Sigmoid colon (tissue), 4 donors: Measurements from ENCODE around the gene PNPLA6.

Source experiments
- CTCF ChIP-seq, 4 experiments: fragments of 450-650 bp in 3 of 4; fragments of 200-600 bp in 1 of 4; IDR thresholded peaks; one replicate each; pipeline ENCODE4 v1.5.1; 2016 to 2019; ENCODE audit warnings: antibody characterized with exemption in 4 of 4, mild to moderate bottlenecking in 3 of 4, moderate library complexity in 2 of 4
- EP300 ChIP-seq, 4 donors: sonication (generic); formaldehyde crosslinking; IDR thresholded peaks; one replicate each; pipeline ENCODE4 v1.6.1; 2017; ENCODE audit warnings: antibody characterized with exemption in 4 of 4
- POLR2A ChIP-seq, 2 donors: fragments of 450-650 bp; IDR thresholded peaks; one replicate each; pipeline ENCODE4 v1.6.1; 2016; ENCODE audit warnings: antibody characterized with exemption in 2 of 2, mild to moderate bottlenecking in 2 of 2, moderate library complexity in 2 of 2
- POLR2AphosphoS5 ChIP-seq, 4 donors: sonication (generic); formaldehyde crosslinking; IDR thresholded peaks; one replicate each; pipeline ENCODE4 v1.6.1; 2017; ENCODE audit warnings: antibody characterized with exemption in 4 of 4

- TF ChIP-seq POLR2A (IDR thresholded peaks at IDR 0.05) (no peak), CTCF (IDR thresholded peaks at IDR 0.05) (no peak), EP300 (IDR thresholded peaks at IDR 0.05) (no peak), POLR2AphosphoS5 (IDR thresholded peaks at IDR 0.05) (no peak)
Observed at GRCh38 chr19:7556696-7557315, 21.3 kb downstream of the PNPLA6 start.
